Psoas muscle (tissue), 8 donors: ENCODE results near the gene SLIT3. TPM values are rescaled to one million over a fixed set of nuclear protein-coding genes. Genes with fewer than 3 reads are reported as not detected.

Experiments
- ATAC-seq, 4 donors: fragments of 200-7000 bp; cut with Tn5 transposase; one replicate each; pipeline ENCODE4 v1.9.1; 2020; ENCODE audit warnings: moderate library complexity in 3 of 4, mild to moderate bottlenecking in 2 of 4
- DNase-seq, 2 donors: peaks; one replicate each; pipeline ENCODE4 v3.0.0-alpha.2; 2020
- H3K27ac ChIP-seq: fragments of 200-600 bp; one replicate; pipeline ENCODE4 v1.8.0; 2022
- H3K27me3 ChIP-seq, 3 donors: fragments of 200-600 bp in 1 of 3; one replicate each; pipeline versions ENCODE4 v1.6.1 to v1.8.0; 2013 to 2022; ENCODE audit warnings: low read length in 2 of 3, mild to moderate bottlenecking in 2 of 3, moderate library complexity in 1 of 3; ENCODE audit not compliant: insufficient read depth in 3 of 3
- H3K36me3 ChIP-seq, 2 donors: fragments of 200-600 bp in 1 of 2; one replicate each; pipeline versions ENCODE4 v1.6.1 to v1.8.0; 2013 to 2022; ENCODE audit warnings: low read depth in 1 of 2, mild to moderate bottlenecking in 1 of 2, moderate library complexity in 1 of 2; ENCODE audit not compliant: insufficient read depth in 1 of 2
- H3K4me1 ChIP-seq: fragments of 200-600 bp; one replicate; pipeline ENCODE4 v1.8.0; 2022
- H3K4me3 ChIP-seq: fragments of 200-600 bp; one replicate; pipeline ENCODE4 v1.8.0; 2022; ENCODE audit warnings: mild to moderate bottlenecking
- H3K9me3 ChIP-seq: fragments of 200-600 bp; one replicate; pipeline ENCODE4 v1.8.0; 2022
- WGBS, 3 donors: extraction: QIAGEN DNeasy Blood & Tissue Kit; methylation state at CpG; one replicate each; pipeline versions ENCODE4 v1.1.6 to v1.1.7; 2013; 5-methylcytosine and 5-hydroxymethylcytosine counted together
- intact Hi-C, 2 donors: fragments of 100-400 bp; cut with DNase I; formaldehyde crosslinking; loops; one replicate each; pipeline versions ENCODE4 v1.11.0 to v1.14.2; 2022
- polyA plus RNA-seq, 3 donors: library from polyadenylated mRNA; stranded (reverse); fragments of 200-250 nt; gene quantifications; one replicate each; pipeline ENCODE4 v1.2.3, GENCODE V29; 2013
- total RNA-seq, 4 donors: library from RNA; stranded (reverse); fragmentation: NEBNext Ultra II Directional in 2 of 4; extraction: Animal tissue kit (Norgen Biotek cat#: 25700) in 2 of 4; gene quantifications; one replicate each; pipeline versions ENCODE4 v1.2.1 to v1.2.4, GENCODE V29; 2021 to 2023
- TF ChIP-seq, protein P1 (sequence below): fragments of 200-600 bp; IDR thresholded peaks from one replicate; pipeline ENCODE4 v1.8.0; 2022; ENCODE audit warnings: antibody characterized with exemption
- donor health status: healthy with polysubstance abuse.
- donor health status: DM: no; HTN: no; CAD: no; lungs with moderate emphysema.
- donor health status: Bipolar disorder and iron deficiency.
- donor health status: healthy.
- donor health status: DM: yes; HTN: yes; CAD: no.
- donor health status: DM: no; HTN: no; CAD: no.
- donor health status: DM: no; HTN: no; CAD: no.
- donor health status: DM: yes; HTN: yes; CAD: no.

SLIT3 gene
- total and polyA plus RNA-seq, 7 donors: 0.81 to 5.9 (median 2.1) TPM

- DNase-seq (no peak), ATAC-seq (no peak)
- whole genome bisulfite sequencing, 3 donors: 86 to 88% (median 86%) methylated on average over 6 of the region's 6 CpGs
- Histone ChIP-seq H3K27me3 (peaks cover 0 to 8% (median 4%) of the 10 kb centered on the region in 3 donors), H3K27ac (no peak overlapping the region), H3K4me3 (no peak overlapping the region), H3K9me3 (no peaks in the 10 kb centered on the region), H3K36me3 (no peaks in the 10 kb centered on the region), H3K4me1 (no peaks in the 10 kb centered on the region)
- TF ChIP-seq, protein P1, sequence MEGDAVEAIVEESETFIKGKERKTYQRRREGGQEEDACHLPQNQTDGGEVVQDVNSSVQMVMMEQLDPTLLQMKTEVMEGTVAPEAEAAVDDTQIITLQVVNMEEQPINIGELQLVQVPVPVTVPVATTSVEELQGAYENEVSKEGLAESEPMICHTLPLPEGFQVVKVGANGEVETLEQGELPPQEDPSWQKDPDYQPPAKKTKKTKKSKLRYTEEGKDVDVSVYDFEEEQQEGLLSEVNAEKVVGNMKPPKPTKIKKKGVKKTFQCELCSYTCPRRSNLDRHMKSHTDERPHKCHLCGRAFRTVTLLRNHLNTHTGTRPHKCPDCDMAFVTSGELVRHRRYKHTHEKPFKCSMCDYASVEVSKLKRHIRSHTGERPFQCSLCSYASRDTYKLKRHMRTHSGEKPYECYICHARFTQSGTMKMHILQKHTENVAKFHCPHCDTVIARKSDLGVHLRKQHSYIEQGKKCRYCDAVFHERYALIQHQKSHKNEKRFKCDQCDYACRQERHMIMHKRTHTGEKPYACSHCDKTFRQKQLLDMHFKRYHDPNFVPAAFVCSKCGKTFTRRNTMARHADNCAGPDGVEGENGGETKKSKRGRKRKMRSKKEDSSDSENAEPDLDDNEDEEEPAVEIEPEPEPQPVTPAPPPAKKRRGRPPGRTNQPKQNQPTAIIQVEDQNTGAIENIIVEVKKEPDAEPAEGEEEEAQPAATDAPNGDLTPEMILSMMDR: no peak
- intact Hi-C loops: no loop called here
Measured at GRCh38 chr5:169294621-169295020, 6.3 kb downstream of the SLIT3 start.

GRCh38 chr5:169291877-169292276, 9.1 kb downstream of the SLIT3 start:
- no peaks in the 10 kb centered on the region for H3K36me3 ChIP-seq
- TF ChIP-seq, protein P1: no peak
- ATAC-seq (no peak), DNase-seq (no peak)
- intact Hi-C loops: no loop called here
- WGBS, 3 donors: 61 to 67% (median 64%) methylated on average over 4 of the region's 4 CpGs
- no peak overlapping the region for H3K4me3 ChIP-seq
- H3K9me3 ChIP-seq: no peaks in the 10 kb centered on the region
- H3K27me3 ChIP-seq: no peaks in the 10 kb centered on the region
- no peaks in the 10 kb centered on the region for H3K4me1 ChIP-seq
- H3K27ac ChIP-seq: no peak overlapping the region

DNA sequence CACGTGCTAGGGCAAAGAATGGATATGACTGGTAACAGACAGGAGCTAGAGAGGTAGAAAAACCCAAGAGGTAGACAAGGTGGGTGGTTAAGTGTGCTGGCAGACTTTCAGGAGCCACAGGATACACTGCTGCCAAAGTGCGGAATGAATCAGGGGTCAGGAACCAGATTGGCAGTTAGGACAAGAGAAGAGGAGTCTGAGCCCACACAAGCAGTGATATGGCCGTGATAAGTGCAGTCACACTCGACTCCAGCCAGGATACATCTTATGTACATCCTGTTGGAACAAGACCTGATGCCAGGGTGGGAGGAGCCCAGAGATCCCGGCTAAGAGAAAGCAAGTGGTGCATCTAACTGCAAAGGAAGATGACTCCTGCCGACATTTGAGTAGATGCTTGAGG, 10.0 kb downstream of the SLIT3 start:
- intact Hi-C loops: no loop called here
- no peaks in the 10 kb centered on the region for H3K27me3 ChIP-seq
- WGBS, 3 donors: 55 to 67% (median 56%) methylated on average over 6 of the region's 6 CpGs
- H3K36me3 ChIP-seq: no peaks in the 10 kb centered on the region
- ATAC-seq (no peak), DNase-seq (no peak)
- no peak overlapping the region for H3K4me3 ChIP-seq
- H3K9me3 ChIP-seq: no peaks in the 10 kb centered on the region
- TF ChIP-seq, protein P1: no peak
- no peaks in the 10 kb centered on the region for H3K4me1 ChIP-seq
- H3K27ac ChIP-seq: no peak overlapping the region

GRCh38 chr5:169289520-169289919, 11.4 kb downstream of the SLIT3 start:
- H3K27me3 ChIP-seq: no peaks in the 10 kb centered on the region
- intact Hi-C loops: no loop called here
- no peaks in the 10 kb centered on the region for H3K9me3 ChIP-seq
- TF ChIP-seq, protein P1: no peak
- no peak overlapping the region for H3K27ac ChIP-seq
- no peaks in the 10 kb centered on the region for H3K4me1 ChIP-seq
- no peak overlapping the region for H3K4me3 ChIP-seq
- DNase-seq: no peak
- ATAC-seq: no peak
- WGBS, 3 donors: 62 to 66% (median 63%) methylated on average over 2 of the region's 2 CpGs
- no peaks in the 10 kb centered on the region for H3K36me3 ChIP-seq

- Histone ChIP-seq H3K36me3 (no peaks in the 10 kb centered on the region), H3K4me3 (no peak overlapping the region), H3K27me3 (no peaks in the 10 kb centered on the region), H3K27ac (no peak overlapping the region), H3K9me3 (no peaks in the 10 kb centered on the region), H3K4me1 (no peaks in the 10 kb centered on the region)
- intact Hi-C loops: no loop called here
- WGBS, 3 donors: 42 to 56% (median 50%) methylated on average over 1 of the region's 1 CpG
- TF ChIP-seq, protein P1: no peak
- ATAC-seq (no peak), DNase-seq (no peak)
Measured at GRCh38 chr5:169288066-169288930, 12.6 kb downstream of the SLIT3 start.
